ENCODE measurements around the gene DCHS2.

DCHS2 gene

DNA sequence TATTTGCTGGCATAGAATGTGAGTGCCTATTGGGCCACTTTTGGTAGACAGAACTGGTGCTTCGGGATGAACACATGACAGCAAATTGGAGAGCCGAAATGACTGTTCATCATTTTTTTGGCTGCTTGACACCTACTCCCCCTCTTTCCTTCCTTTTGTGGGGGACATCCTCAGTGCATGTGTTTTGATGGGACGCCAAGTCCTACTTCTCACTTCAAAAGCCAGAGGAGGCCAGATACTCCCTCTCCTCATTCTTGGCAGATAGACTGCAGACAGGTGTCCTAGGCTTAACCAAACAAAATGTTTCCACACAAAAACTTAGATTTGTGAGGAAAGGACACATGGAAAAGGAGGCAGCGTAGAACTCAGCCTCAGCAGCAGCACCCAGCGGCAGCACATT, 62.4 kb downstream of the DCHS2 start:
- no CpG with 5 or more reads among the region's 5 CpGs for WGBS (ENCODE audit: extremely low coverage, insufficient coverage, insufficient read length)
- Histone ChIP-seq H2BK12ac (ENCODE audit: low read length) (no peak overlapping the region), H3K36me3 (ENCODE audit: control insufficient read depth in 1 of 2, insufficient read depth in 2 of 2, low read length in 2 of 2) (no peaks in the 10 kb centered on the region), H3K4me3 (ENCODE audit: low read depth, low read length) (no peak overlapping the region), H3K9me3 (ENCODE audit: insufficient read depth, low read depth, low read length) (no peaks in the 10 kb centered on the region), H3K23ac (ENCODE audit: low read length) (no peak overlapping the region), H3K79me2 (ENCODE audit: control insufficient read depth, insufficient read depth, low read length, poor library complexity) (no peaks in the 10 kb centered on the region), H3K79me1 (ENCODE audit: low read length) (no peaks in the 10 kb centered on the region), H2BK120ac (ENCODE audit: insufficient read depth, low read length, poor library complexity) (no peak overlapping the region), H4K12ac (ENCODE audit: low read depth, low read length) (no peak overlapping the region), H4K91ac (ENCODE audit: low read depth, low read length) (no peak overlapping the region), H3K18ac (ENCODE audit: low read length) (no peak overlapping the region), H2AK5ac (ENCODE audit: low read length) (no peak overlapping the region), H3K4me1 (ENCODE audit: control insufficient read depth in 1 of 2, insufficient read depth in 2 of 2, low read length in 2 of 2) (no peaks in the 10 kb centered on the region), H3K4me2 (ENCODE audit: low read length) (no peak overlapping the region), H3K27me3 (ENCODE audit: insufficient read depth, low read length) (no peaks in the 10 kb centered on the region), H2AFZ (ENCODE audit: insufficient read depth, low read length, poor library complexity) (no peak overlapping the region), H3K4ac (ENCODE audit: low read depth, low read length) (no peak overlapping the region), H2BK5ac (ENCODE audit: low read depth, low read length, poor library complexity) (no peak overlapping the region), H3K27ac (ENCODE audit: low read depth, low read length) (no peak overlapping the region), H3K9ac (ENCODE audit: low read length) (no peak overlapping the region), H4K8ac (ENCODE audit: low read depth, low read length) (no peak overlapping the region), H3K14ac (ENCODE audit: low read length) (no peak overlapping the region)
- DNase-seq = no peak

- no peak overlapping the region for H2BK5ac ChIP-seq (ENCODE audit: low read depth, low read length, poor library complexity)
- H2AK5ac ChIP-seq (ENCODE audit: low read length) = no peak overlapping the region
- no peak overlapping the region for H3K18ac ChIP-seq (ENCODE audit: low read length)
- DNase-seq = no peak
- H2BK12ac ChIP-seq (ENCODE audit: low read length) = no peak overlapping the region
- no peaks in the 10 kb centered on the region for H3K27me3 ChIP-seq (ENCODE audit: insufficient read depth, low read length)
- H3K9me3 ChIP-seq (ENCODE audit: insufficient read depth, low read depth, low read length) = no peaks in the 10 kb centered on the region
- no peak overlapping the region for H3K27ac ChIP-seq (ENCODE audit: low read depth, low read length)
- no peak overlapping the region for H4K12ac ChIP-seq (ENCODE audit: low read depth, low read length)
- no peak overlapping the region for H4K8ac ChIP-seq (ENCODE audit: low read depth, low read length)
- H4K91ac ChIP-seq (ENCODE audit: low read depth, low read length) = no peak overlapping the region
- no peak overlapping the region for H3K23ac ChIP-seq (ENCODE audit: low read length)
- H2BK120ac ChIP-seq (ENCODE audit: insufficient read depth, low read length, poor library complexity) = no peak overlapping the region
- no peaks in the 10 kb centered on the region for H3K79me1 ChIP-seq (ENCODE audit: low read length)
- no peak overlapping the region for H3K9ac ChIP-seq (ENCODE audit: low read length)
- no peak overlapping the region for H3K4me3 ChIP-seq (ENCODE audit: low read depth, low read length)
- H3K4me2 ChIP-seq (ENCODE audit: low read length) = no peak overlapping the region
- H3K36me3 ChIP-seq (ENCODE audit: control insufficient read depth in 1 of 2, insufficient read depth in 2 of 2, low read length in 2 of 2) = no peaks in the 10 kb centered on the region
- no CpG with 5 or more reads among the region's 6 CpGs for WGBS (ENCODE audit: extremely low coverage, insufficient coverage, insufficient read length)
- H3K4me1 ChIP-seq (ENCODE audit: control insufficient read depth in 1 of 2, insufficient read depth in 2 of 2, low read length in 2 of 2) = no peaks in the 10 kb centered on the region
- H3K4ac ChIP-seq (ENCODE audit: low read depth, low read length) = no peak overlapping the region
- no peaks in the 10 kb centered on the region for H3K79me2 ChIP-seq (ENCODE audit: control insufficient read depth, insufficient read depth, low read length, poor library complexity)
- H2AFZ ChIP-seq (ENCODE audit: insufficient read depth, low read length, poor library complexity) = no peak overlapping the region
- H3K14ac ChIP-seq (ENCODE audit: low read length) = no peak overlapping the region
These were observed 64.5 kb downstream of the DCHS2 start for GRCh38 chr4:154427149-154427548.

DNA sequence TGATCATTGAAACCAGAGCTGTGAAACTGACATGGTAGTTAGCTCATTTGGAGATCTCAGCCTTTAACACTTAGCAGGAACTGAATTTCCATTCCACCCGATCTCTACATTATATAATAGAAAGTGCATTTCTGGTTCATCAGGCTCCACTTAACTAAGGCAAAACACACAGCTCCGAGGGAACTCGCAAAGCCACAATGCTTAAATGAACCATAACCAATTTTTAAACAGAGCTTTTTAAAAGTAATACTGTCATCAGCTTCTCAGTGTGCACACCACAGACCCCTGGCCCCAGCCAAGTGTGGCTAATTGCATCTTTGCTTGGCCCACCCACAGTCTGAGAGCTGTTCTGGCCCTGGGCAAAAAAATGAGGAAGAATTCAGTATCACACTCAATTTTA, 66.1 kb downstream of the DCHS2 start:
- Histone ChIP-seq H3K14ac (ENCODE audit: low read length) (no peak overlapping the region), H3K27ac (ENCODE audit: low read depth, low read length) (no peak overlapping the region), H3K4me1 (ENCODE audit: control insufficient read depth in 1 of 2, insufficient read depth in 2 of 2, low read length in 2 of 2) (no peaks in the 10 kb centered on the region), H3K18ac (ENCODE audit: low read length) (no peak overlapping the region), H4K12ac (ENCODE audit: low read depth, low read length) (no peak overlapping the region), H4K8ac (ENCODE audit: low read depth, low read length) (no peak overlapping the region), H3K79me2 (ENCODE audit: control insufficient read depth, insufficient read depth, low read length, poor library complexity) (no peaks in the 10 kb centered on the region), H3K36me3 (ENCODE audit: control insufficient read depth in 1 of 2, insufficient read depth in 2 of 2, low read length in 2 of 2) (no peaks in the 10 kb centered on the region), H3K9ac (ENCODE audit: low read length) (no peak overlapping the region), H2BK120ac (ENCODE audit: insufficient read depth, low read length, poor library complexity) (no peak overlapping the region), H2BK12ac (ENCODE audit: low read length) (no peak overlapping the region), H2AK5ac (ENCODE audit: low read length) (no peak overlapping the region), H3K23ac (ENCODE audit: low read length) (no peak overlapping the region), H3K79me1 (ENCODE audit: low read length) (no peaks in the 10 kb centered on the region), H3K4me3 (ENCODE audit: low read depth, low read length) (no peak overlapping the region), H3K27me3 (ENCODE audit: insufficient read depth, low read length) (no peaks in the 10 kb centered on the region), H3K9me3 (ENCODE audit: insufficient read depth, low read depth, low read length) (no peaks in the 10 kb centered on the region), H2AFZ (ENCODE audit: insufficient read depth, low read length, poor library complexity) (no peak overlapping the region), H2BK5ac (ENCODE audit: low read depth, low read length, poor library complexity) (no peak overlapping the region), H3K4me2 (ENCODE audit: low read length) (no peak overlapping the region), H3K4ac (ENCODE audit: low read depth, low read length) (no peak overlapping the region), H4K91ac (ENCODE audit: low read depth, low read length) (no peak overlapping the region)
- no CpG with 5 or more reads among the region's 3 CpGs for WGBS (ENCODE audit: extremely low coverage, insufficient coverage, insufficient read length)
- no peak for DNase-seq

DNA sequence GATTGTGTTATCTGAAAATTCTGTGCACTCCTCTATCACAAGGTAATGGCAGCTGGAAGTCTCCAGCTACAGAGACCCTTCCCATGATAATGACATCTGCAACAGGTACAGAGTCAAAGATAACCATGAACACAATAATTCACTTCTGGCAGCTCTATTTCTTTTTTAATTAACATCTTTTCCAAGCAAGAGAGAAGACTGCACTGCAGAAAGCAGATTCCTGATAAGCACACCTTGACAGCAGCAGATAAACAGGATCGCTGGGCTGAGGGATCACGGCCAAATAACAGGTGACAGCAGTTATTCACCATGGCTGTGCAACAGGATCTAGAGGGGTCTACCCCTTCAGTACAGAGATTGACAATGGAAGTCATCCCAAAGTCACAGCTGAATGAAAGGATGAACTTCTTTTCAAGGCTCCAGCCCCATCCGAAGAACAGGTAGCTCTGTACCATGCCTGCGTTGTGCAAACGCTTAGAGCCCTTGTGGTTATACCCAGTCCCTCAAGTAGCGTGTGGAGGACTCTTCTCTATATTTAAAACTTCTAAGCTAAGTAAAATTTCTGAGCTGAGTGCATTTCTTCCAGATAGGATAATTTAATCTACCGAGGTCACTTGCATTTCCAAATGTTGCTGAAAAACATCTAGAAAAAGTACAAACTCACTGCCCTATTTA, 66.7 kb downstream of the DCHS2 start:
- H3K4me3 ChIP-seq (ENCODE audit: low read depth, low read length) = no peak overlapping the region
- no peaks in the 10 kb centered on the region for H3K36me3 ChIP-seq (ENCODE audit: control insufficient read depth in 1 of 2, insufficient read depth in 2 of 2, low read length in 2 of 2)
- no peaks in the 10 kb centered on the region for H3K27me3 ChIP-seq (ENCODE audit: insufficient read depth, low read length)
- H3K9ac ChIP-seq (ENCODE audit: low read length) = no peak overlapping the region
- H3K23ac ChIP-seq (ENCODE audit: low read length) = no peak overlapping the region
- H4K8ac ChIP-seq (ENCODE audit: low read depth, low read length) = no peak overlapping the region
- H2AK5ac ChIP-seq (ENCODE audit: low read length) = no peak overlapping the region
- no peaks in the 10 kb centered on the region for H3K79me2 ChIP-seq (ENCODE audit: control insufficient read depth, insufficient read depth, low read length, poor library complexity)
- no peak overlapping the region for H3K14ac ChIP-seq (ENCODE audit: low read length)
- no CpG with 5 or more reads among the region's 7 CpGs for WGBS (ENCODE audit: extremely low coverage, insufficient coverage, insufficient read length)
- H3K4ac ChIP-seq (ENCODE audit: low read depth, low read length) = no peak overlapping the region
- H2BK12ac ChIP-seq (ENCODE audit: low read length) = no peak overlapping the region
- no peak overlapping the region for H2BK120ac ChIP-seq (ENCODE audit: insufficient read depth, low read length, poor library complexity)
- no peak overlapping the region for H3K27ac ChIP-seq (ENCODE audit: low read depth, low read length)
- no peak for DNase-seq
- H2AFZ ChIP-seq (ENCODE audit: insufficient read depth, low read length, poor library complexity) = no peak overlapping the region
- no peaks in the 10 kb centered on the region for H3K79me1 ChIP-seq (ENCODE audit: low read length)
- no peak overlapping the region for H4K12ac ChIP-seq (ENCODE audit: low read depth, low read length)
- no peak overlapping the region for H3K4me2 ChIP-seq (ENCODE audit: low read length)
- H2BK5ac ChIP-seq (ENCODE audit: low read depth, low read length, poor library complexity) = no peak overlapping the region
- H3K9me3 ChIP-seq (ENCODE audit: insufficient read depth, low read depth, low read length) = no peaks in the 10 kb centered on the region
- H4K91ac ChIP-seq (ENCODE audit: low read depth, low read length) = no peak overlapping the region
- H3K18ac ChIP-seq (ENCODE audit: low read length) = no peak overlapping the region
- H3K4me1 ChIP-seq (ENCODE audit: control insufficient read depth in 1 of 2, insufficient read depth in 2 of 2, low read length in 2 of 2) = no peaks in the 10 kb centered on the region
